ENCODE results near the gene KASH5.
A peak's percentile ranks its signal among the peaks of the same experiment; 100 is the strongest.

Gene KASH5

DNA sequence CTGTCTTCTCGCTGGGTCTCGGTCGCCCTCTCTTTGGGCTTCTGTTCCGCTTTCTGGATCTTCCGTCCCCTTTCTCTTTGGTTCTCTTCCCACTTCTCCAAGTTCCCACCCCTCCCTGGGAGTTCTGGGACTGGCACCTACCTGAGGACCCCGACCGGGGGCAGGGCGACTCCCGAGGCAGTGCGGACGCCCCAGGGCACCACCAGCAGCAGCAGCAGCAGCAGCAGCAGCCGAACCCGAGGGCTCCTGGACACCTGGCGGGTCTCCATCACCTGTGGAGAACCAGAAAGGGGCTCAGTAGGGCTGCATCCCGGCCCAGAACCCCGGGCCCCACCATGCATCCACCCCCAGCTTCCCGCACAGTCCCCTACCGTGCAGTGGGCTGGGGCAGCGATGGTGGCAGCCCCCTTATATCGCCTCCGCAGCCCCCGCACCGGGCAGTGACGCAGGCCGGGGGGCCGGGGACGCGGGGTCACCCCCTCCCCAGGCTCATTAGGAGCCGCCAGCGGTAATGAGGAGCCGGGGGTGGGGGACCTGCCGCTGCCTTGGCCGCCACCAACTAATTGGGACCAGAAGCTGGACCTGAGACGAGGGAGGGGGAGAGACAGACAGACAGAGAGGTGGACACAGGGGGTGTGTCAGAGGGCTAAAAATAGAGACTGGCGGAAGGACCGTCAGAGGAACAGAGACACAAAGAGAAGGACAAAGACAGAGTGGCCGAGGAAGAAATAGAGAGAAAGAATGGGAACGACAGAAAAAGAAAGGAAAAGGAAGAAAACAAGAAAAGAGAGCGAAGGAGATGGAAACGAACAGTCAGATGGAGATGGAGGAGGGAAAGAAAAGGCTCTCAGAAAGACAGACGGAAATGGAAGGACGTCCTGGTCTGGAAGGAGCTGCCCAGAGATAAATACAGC lies 35.3 kb downstream of the KASH5 start, which contains the start of gene PTH2:
Gene PTH2 (minus strand): TSS at position 371 of the 914 bp plus-strand sequence. CDS start 102 bp downstream, at position 269.
- DNase-seq = no peak

DNA sequence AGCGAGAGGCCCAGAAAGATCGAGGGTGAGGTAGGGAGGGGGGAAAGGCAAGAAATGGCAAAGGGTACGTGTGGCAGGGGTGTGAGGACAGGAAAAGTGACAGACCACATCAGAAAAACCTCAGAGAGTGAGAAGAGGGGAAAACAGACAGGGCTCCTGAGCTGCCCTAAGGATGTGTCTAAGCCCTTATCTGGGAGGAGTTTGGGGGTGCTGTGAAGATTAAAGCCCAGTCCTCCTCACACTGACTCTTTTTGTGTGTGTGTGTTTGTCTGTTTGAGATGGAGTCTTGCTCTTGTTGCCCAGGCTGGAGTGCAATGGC lies 35.9 kb downstream of the KASH5 start:
- DNase-seq = peak; percentile 61

DNA sequence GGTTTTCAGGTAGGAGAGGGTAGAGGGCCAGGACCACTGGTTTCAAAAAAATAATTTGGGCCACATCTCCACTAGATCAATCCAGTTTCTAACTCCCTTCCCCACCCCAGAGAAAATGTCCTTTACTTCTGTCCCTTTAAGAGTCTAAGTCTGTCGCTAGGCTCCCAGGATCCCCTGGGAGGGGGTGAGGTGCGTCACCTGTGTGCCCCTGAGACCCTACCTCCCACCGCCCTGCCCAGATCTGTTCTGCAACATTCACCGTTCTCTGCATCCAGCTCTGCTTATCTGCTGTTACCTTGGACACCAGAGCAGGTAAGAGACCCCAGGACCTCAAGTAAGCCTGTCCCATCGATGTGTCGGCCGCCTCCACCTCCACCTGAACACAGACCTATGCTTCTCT lies 37.1 kb downstream of the KASH5 start, which contains the start of gene GFY:
Gene GFY (plus strand): TSS at position 211 of the 400 bp plus-strand sequence. CDS start 1,043 bp downstream, outside the sequence.
- DNase-seq = no peak

DNA sequence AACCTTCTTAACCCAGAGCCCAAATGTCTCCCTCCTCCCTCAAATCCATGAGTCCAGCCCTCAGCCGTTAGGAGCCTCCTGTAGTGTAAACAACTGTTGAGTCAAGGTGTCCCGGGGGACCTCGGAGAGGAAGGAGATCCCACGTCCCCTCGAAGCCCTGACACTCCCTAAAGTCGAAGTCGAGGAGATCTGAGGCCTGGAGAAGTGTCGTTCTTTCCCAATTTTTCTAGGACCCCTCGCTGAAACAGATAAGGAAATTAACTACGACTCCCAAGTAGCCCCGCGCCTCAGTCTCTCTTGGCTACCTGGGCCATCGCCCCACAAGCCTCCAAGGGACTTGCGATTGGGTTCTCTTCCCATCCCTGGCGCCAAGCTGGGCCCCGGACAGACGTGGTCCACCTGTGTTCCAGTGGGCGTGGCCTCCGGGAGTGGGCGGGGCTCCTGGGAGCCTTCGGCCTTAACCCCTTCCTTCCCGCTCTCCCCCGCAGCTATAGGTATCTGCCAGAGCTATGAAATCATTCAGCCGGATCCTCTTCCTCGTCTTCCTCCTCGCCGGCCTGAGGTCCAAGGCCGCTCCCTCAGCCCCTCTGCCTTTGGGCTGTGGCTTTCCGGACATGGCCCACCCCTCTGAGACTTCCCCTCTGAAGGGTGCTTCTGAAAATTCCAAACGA lies 38.0 kb downstream of the KASH5 start:
- DNase-seq = no peak

- DNase-seq = no peak
Observed at GRCh38 chr19:49427339-49427738, 39.3 kb downstream of the KASH5 start.

- DNase-seq = peak; percentile 37
Observed at GRCh38 chr19:49427855-49428546, 40.0 kb downstream of the KASH5 start.

DNA sequence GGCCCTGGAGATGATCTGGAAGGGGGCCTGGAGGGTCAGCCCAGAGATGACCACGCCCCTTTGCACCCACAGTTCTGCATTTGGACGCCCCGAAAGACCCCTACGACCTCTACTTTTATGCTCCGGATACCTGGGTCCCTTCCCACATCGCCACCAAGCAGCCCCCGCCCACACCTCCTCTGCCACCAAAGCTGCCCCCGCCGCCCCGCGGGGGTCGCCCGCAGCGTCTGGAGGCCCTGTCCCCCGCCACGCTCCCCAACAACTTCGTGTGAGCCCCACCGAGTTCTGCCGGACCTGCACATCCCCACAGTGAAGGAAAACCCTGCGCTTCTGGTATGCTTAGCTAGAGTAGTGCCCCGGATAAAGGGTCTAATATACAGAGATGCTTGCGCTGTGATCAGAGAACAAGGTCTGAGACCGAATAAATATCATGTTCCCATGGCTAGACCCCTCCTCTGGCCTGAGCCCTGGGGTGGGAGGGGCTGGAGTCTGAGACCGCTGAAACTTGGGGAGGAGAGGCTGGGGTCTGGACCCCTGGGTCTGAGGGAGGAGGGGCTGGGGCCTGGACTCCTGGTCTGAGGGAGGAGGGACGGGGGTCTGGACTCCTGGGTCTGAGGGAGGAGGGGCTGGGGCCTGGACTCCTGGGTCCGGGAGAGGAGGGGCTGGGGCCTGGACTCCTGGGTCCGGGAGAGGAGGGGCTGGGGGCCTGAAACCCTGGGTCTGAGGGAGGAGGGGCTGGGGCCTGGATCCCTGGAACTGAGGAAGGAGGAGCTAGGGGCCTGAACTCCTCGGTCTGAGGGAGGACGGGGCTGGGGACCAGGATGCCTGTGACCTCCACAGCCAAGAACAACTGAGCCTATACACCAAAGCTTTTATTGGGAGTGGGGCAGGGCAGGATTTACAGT lies 40.8 kb downstream of the KASH5 start:
- DNase-seq = no peak

GRCh38 chr19:49430172-49430677 lies 42.2 kb downstream of the KASH5 start:
- DNase-seq = no peak

DNA sequence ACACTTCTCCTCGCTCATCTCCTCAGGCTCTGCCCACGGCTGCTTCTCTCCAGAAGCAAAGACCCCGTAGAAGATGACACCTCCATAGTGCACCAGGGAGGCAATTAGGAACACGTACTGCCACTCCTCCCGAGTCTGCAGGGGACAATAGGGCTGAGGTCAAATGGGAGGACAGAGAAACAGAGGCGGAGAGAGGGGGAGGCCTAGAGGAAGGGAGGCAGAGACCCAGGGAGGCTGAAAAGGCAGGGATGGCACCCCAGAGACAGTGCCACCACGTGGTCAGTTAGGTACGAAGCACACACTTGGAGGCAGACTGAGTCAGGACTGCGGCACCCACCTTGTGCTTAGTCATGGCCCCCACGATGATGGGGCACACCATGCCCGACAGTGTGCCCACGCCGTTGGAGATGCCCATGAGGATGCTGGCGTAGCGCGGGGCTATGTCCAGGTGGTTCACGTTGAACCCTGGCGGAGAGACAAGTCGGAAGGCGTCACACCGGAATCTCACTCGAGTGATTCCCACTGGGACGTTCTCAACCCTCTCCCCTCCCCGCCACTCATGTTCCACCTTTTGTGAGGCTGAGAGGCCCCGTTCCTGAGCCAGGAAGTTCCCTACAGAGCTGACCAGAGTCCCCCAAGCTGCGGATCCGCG lies 42.8 kb downstream of the KASH5 start:
- no peak for DNase-seq

DNA sequence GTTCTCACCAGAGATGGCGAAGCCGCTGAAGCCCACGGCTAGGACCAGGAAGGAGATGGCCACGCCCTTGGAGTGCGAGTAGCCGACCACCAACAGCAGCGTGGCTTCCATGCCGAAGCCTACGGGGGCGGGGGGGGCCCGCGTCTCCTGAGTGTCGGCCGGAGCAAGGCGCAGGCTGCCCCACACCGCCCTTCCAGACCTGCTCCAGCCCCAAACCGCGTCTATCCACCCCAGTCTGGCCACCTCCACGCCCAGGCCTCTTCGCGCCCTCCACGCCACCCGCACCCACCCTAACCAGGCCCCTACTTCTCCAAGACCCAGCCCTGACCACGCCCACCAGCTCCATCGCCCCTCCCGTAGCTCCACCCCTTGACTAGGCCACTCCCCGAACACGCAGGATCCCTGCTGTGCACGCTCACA lies 43.3 kb downstream of the KASH5 start:
- peak; percentile 45 for DNase-seq

- peak; percentile 50 for DNase-seq
Observed at GRCh38 chr19:49432141-49433073, 44.4 kb downstream of the KASH5 start.

DNA sequence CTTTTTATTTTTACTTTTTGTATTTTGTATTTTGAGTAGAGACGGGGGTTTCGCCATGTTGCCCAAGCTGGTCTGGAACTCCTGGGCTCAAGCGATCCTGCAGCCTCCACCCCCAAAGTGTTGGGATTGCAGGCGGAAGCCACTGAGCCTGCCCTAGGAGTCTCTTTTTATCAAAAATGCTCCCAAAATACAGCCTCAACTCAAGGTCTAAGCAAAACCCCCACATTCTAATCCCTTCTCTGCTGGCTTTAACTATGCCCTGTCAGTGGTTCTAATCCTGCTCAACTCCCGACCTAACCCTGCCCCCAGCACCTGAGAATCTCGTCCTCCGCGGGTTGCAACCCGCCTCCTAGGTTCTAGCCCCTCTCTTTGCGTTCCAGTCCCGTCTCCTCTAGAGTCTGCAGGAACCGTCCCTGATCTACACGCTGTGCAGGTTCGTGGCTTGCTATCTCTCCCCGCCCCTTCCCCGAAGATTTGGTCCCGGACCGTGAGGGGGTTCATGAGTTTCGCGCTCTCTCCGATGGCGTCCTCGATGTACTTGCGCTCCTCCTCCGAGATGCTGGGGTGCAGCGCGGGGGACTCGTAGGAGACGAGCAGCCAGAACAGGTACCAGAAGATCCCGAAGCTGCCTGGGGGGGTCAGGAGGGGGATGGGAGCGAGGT lies 45.3 kb downstream of the KASH5 start:
- no peak for DNase-seq

DNA sequence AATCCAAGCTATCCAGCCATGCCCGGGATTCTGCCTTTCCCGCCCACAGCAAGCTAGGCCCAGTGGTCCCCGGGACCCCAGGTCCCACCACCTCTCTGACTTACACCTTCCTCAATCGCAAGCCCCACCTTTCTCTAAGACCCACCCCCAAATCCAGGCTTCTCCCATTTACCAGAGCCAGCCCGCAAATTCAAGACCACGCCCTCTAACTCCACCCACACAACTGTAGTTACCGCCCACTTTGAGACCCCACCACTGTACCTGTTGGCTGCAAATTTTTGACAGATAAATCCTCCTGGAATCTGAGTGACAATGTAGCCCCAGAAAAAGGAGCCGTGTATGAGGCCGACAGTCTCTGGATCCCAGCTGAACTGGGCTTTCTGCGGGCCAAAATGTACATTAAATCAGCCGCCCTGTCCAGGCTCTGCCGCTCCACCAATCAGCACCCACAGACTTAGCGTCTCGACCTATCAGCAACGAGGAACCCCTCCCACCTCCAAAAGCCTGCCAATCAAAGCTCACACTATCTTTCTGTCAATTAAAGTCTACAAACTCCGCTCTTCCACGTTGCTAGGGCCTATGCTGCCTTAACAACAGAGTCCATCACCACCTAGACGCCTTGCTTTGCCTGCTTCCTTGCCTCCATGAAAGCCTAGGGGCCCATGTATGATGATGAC lies 47.0 kb downstream of the KASH5 start:
- no peak for DNase-seq

GRCh38 chr19:49435670-49436069 lies 47.6 kb downstream of the KASH5 start:
- no peak for DNase-seq

GRCh38 chr19:49436381-49437017 lies 48.5 kb downstream of the KASH5 start:
- DNase-seq = peak; percentile 62

- no peak for DNase-seq
Observed at GRCh38 chr19:49437231-49437630, 49.2 kb downstream of the KASH5 start.

- no peak for DNase-seq
Observed at GRCh38 chr19:49438261-49438660, 50.2 kb downstream of the KASH5 start.

DNA sequence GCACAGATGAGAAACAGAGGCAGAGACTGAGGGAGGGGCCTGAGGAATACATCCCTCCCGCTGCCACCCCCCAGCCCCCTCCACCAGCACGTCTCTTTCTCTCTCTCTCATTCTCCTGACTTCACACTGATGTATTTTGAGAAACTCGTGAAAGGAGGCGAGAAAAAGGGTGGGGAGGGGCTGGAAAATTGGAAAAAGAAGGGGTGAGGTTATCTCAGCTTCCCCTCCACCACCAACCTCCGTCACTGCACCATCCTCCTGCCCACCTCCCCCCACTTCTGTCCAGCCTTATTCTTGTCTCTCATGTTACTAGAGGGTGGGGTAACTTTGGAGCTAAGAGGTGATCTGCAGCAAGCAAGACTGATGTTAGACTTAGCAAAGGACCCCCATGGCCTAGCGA lies 51.8 kb downstream of the KASH5 start:
- no peak for DNase-seq
